Liver (tissue), 9 donors: Measurements from ENCODE around the gene NLRP7. TPM values are rescaled to one million over a fixed set of nuclear protein-coding genes. Genes with fewer than 3 reads are reported as not detected.

Source experiments
- DNase-seq: peaks from one replicate; pipeline ENCODE4 v3.0.0-alpha.2; 2017; ENCODE audit warnings: low spot score
- H3K27ac ChIP-seq, 2 donors: one replicate each; pipeline ENCODE4 v1.7.0; 2013; ENCODE audit warnings: inconsistent platforms in 2 of 2, low read length in 2 of 2, control low read depth in 1 of 2, low read depth in 1 of 2, mild to moderate bottlenecking in 1 of 2
- H3K27me3 ChIP-seq, 4 donors: one replicate each; pipeline versions ENCODE4 v1.6.1 to v1.7.0; 2013; ENCODE audit warnings: low read length in 3 of 4, inconsistent platforms in 1 of 4, mild to moderate bottlenecking in 1 of 4, moderate library complexity in 1 of 4; ENCODE audit not compliant: control insufficient read depth in 4 of 4, insufficient read depth in 4 of 4
- H3K36me3 ChIP-seq, 4 donors: one replicate each; pipeline versions ENCODE4 v1.6.1 to v1.7.0; 2013; ENCODE audit warnings: low read length in 3 of 4, mild to moderate bottlenecking in 3 of 4, low read depth in 1 of 4, moderate library complexity in 1 of 4; ENCODE audit not compliant: control insufficient read depth in 4 of 4, insufficient read depth in 3 of 4
- H3K4me1 ChIP-seq, 4 donors: one replicate each; pipeline versions ENCODE4 v1.6.1 to v1.7.0; 2013; ENCODE audit warnings: low read length in 3 of 4, mild to moderate bottlenecking in 3 of 4, moderate library complexity in 1 of 4; ENCODE audit not compliant: control insufficient read depth in 4 of 4, insufficient read depth in 4 of 4
- H3K4me3 ChIP-seq, 3 donors: one replicate each; pipeline versions ENCODE4 v1.6.1 to v1.7.0; 2013; ENCODE audit warnings: low read length in 3 of 3, control low read depth in 1 of 3, low read depth in 1 of 3, mild to moderate bottlenecking in 1 of 3
- H3K9ac ChIP-seq, 2 donors: one replicate each; pipeline ENCODE4 v1.7.0; 2013; ENCODE audit warnings: low read length in 2 of 2, mild to moderate bottlenecking in 2 of 2, moderate library complexity in 2 of 2, control low read depth in 1 of 2, low read depth in 1 of 2
- H3K9me3 ChIP-seq, 4 donors: one replicate each; pipeline versions ENCODE4 v1.6.1 to v1.7.0; 2013; ENCODE audit warnings: low read length in 3 of 4; ENCODE audit not compliant: control insufficient read depth in 4 of 4
- CTCF ChIP-seq: fragments of 150-350 bp; IDR thresholded peaks from 2 replicates; pipeline ENCODE4 v1.5.1; 2017; ENCODE audit warnings: improper control_type of control experiment, low read depth, low read length; ENCODE audit not compliant: missing input control
- EGR1 ChIP-seq, 2 donors: IDR thresholded peaks; 2 replicates each; pipeline ENCODE4 v1.6.1; 2016 to 2018; ENCODE audit warnings: antibody characterized with exemption in 2 of 2, low read depth in 2 of 2
- FOXA1 ChIP-seq: IDR thresholded peaks from 2 replicates; pipeline ENCODE4 v1.6.1; 2016; ENCODE audit warnings: antibody characterized with exemption
- FOXA2 ChIP-seq: IDR thresholded peaks from 2 replicates; pipeline ENCODE4 v1.6.1; 2016; ENCODE audit warnings: antibody characterized with exemption
- GABPA ChIP-seq, 2 donors: IDR thresholded peaks in 1 of 2; conservative IDR thresholded peaks in 1 of 2; 2 replicates each; pipeline ENCODE4 v1.6.1; 2016; ENCODE audit warnings: antibody characterized with exemption in 2 of 2, mild to moderate bottlenecking in 1 of 2, moderate library complexity in 1 of 2
- HNF4A ChIP-seq, 2 donors: conservative IDR thresholded peaks; 2 replicates each; pipeline ENCODE4 v1.6.1; 2016; ENCODE audit warnings: antibody characterized with exemption in 2 of 2, mild to moderate bottlenecking in 2 of 2
- HNF4G ChIP-seq: IDR thresholded peaks from 2 replicates; pipeline ENCODE4 v1.6.1; 2016; ENCODE audit warnings: antibody characterized with exemption
- JUND ChIP-seq, 2 donors: IDR thresholded peaks; 2 replicates each; pipeline ENCODE4 v1.6.1; 2016; ENCODE audit warnings: antibody characterized with exemption in 2 of 2
- MAX ChIP-seq: IDR thresholded peaks from 2 replicates; pipeline ENCODE4 v1.6.1; 2016; ENCODE audit warnings: antibody characterized with exemption
- NR2F2 ChIP-seq: IDR thresholded peaks from 2 replicates; pipeline ENCODE4 v1.6.1; 2016; ENCODE audit warnings: antibody characterized with exemption
- RAD21 ChIP-seq, 2 donors: IDR thresholded peaks; 2 replicates each; pipeline ENCODE4 v1.6.1; 2016; ENCODE audit warnings: antibody characterized with exemption in 2 of 2, mild to moderate bottlenecking in 2 of 2
- RXRA ChIP-seq, 2 donors: IDR thresholded peaks; 2 replicates each; pipeline ENCODE4 v1.6.1; 2017 to 2018; ENCODE audit warnings: antibody characterized with exemption in 2 of 2, mild to moderate bottlenecking in 1 of 2
- SP1 ChIP-seq: IDR thresholded peaks from 2 replicates; pipeline ENCODE4 v1.6.1; 2018; ENCODE audit warnings: antibody characterized with exemption, mild to moderate bottlenecking
- YY1 ChIP-seq: IDR thresholded peaks from 2 replicates; pipeline ENCODE4 v1.6.1; 2016; ENCODE audit warnings: antibody characterized with exemption, mild to moderate bottlenecking
- WGBS: extraction: QIAGEN DNeasy Blood & Tissue Kit; methylation state at CpG from one replicate; pipeline ENCODE4 v1.1.7; 2013; 5-methylcytosine and 5-hydroxymethylcytosine counted together
- polyA plus RNA-seq, 2 donors: library from polyadenylated mRNA; stranded (reverse) in 1 of 2; unstranded in 1 of 2; fragments of 200-250 nt in 1 of 2; fragments of >200 nt in 1 of 2; fragmentation: Nextera tagmentation in 1 of 2; extraction: Ambion mirVana in 1 of 2; gene quantifications; one replicate each; pipeline versions ENCODE4 v1.2.1 to v1.2.3, GENCODE V29; 2013 to 2015
- total RNA-seq, 2 donors: library from RNA; depleted of rRNA; stranded (reverse); fragments of >200 nt; gene quantifications; one replicate each; pipeline ENCODE4 v1.2.3, GENCODE V29; 2014
- TF ChIP-seq, protein P1 (sequence below): IDR thresholded peaks from 2 replicates; pipeline ENCODE4 v1.6.1; 2016; ENCODE audit warnings: antibody characterized with exemption
- TF ChIP-seq, protein P2 (sequence below): IDR thresholded peaks from 2 replicates; pipeline ENCODE4 v1.6.1; 2016; ENCODE audit warnings: antibody characterized with exemption, mild to moderate bottlenecking
- TF ChIP-seq, protein P3 (sequence below): IDR thresholded peaks from 2 replicates; pipeline ENCODE4 v1.6.1; 2016; ENCODE audit warnings: antibody characterized with exemption
- donor health status: healthy.
- donor health status: healthy.
- donor health status: healthy.
- donor health status: healthy.
- donor health status: healthy.

The NLRP7 gene
- total and polyA plus RNA-seq, 4 donors = not detected

DNA sequence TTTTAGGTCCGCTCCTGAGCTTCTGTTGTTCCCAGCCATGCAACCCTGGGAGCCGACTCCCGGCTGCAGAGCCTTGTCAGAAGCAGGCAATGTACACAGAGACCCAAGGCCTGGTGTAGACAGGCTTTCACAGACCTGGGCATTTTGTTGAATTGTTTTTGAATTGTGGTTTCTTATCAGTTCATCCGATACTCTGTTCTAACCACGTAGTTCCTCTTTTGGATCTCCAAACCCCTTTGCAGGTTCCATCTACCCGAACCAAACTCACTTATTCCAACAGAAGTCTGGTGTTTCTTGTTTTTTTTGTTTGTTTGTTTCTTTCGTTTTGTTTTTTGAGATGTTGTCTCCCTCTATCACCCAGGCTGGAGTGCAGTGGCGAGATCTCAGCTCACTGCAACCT, 12.5 kb upstream of the NLRP7 start:
- no peaks in the 10 kb centered on the region for H3K27me3 ChIP-seq
- no peak for TF ChIP-seq FOXA1
- TF ChIP-seq NR2F2 = no peak
- TF ChIP-seq RAD21 (IDR thresholded peaks at IDR 0.05) = no peak
- no peak for TF ChIP-seq CTCF
- TF ChIP-seq, protein P1, sequence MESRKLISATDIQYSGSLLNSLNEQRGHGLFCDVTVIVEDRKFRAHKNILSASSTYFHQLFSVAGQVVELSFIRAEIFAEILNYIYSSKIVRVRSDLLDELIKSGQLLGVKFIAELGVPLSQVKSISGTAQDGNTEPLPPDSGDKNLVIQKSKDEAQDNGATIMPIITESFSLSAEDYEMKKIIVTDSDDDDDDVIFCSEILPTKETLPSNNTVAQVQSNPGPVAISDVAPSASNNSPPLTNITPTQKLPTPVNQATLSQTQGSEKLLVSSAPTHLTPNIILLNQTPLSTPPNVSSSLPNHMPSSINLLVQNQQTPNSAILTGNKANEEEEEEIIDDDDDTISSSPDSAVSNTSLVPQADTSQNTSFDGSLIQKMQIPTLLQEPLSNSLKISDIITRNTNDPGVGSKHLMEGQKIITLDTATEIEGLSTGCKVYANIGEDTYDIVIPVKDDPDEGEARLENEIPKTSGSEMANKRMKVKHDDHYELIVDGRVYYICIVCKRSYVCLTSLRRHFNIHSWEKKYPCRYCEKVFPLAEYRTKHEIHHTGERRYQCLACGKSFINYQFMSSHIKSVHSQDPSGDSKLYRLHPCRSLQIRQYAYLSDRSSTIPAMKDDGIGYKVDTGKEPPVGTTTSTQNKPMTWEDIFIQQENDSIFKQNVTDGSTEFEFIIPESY = no peak
- TF ChIP-seq MAX = no peak
- TF ChIP-seq JUND (IDR thresholded peaks at IDR 0.05) = no peak
- no peak for TF ChIP-seq HNF4A (conservative IDR thresholded peaks at IDR 0.05)
- TF ChIP-seq FOXA2 = no peak
- TF ChIP-seq RXRA (IDR thresholded peaks at IDR 0.05) = no peak
- TF ChIP-seq, protein P2, sequence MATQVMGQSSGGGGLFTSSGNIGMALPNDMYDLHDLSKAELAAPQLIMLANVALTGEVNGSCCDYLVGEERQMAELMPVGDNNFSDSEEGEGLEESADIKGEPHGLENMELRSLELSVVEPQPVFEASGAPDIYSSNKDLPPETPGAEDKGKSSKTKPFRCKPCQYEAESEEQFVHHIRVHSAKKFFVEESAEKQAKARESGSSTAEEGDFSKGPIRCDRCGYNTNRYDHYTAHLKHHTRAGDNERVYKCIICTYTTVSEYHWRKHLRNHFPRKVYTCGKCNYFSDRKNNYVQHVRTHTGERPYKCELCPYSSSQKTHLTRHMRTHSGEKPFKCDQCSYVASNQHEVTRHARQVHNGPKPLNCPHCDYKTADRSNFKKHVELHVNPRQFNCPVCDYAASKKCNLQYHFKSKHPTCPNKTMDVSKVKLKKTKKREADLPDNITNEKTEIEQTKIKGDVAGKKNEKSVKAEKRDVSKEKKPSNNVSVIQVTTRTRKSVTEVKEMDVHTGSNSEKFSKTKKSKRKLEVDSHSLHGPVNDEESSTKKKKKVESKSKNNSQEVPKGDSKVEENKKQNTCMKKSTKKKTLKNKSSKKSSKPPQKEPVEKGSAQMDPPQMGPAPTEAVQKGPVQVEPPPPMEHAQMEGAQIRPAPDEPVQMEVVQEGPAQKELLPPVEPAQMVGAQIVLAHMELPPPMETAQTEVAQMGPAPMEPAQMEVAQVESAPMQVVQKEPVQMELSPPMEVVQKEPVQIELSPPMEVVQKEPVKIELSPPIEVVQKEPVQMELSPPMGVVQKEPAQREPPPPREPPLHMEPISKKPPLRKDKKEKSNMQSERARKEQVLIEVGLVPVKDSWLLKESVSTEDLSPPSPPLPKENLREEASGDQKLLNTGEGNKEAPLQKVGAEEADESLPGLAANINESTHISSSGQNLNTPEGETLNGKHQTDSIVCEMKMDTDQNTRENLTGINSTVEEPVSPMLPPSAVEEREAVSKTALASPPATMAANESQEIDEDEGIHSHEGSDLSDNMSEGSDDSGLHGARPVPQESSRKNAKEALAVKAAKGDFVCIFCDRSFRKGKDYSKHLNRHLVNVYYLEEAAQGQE = no peak
- TF ChIP-seq SP1 = no peak
- TF ChIP-seq, protein P3, sequence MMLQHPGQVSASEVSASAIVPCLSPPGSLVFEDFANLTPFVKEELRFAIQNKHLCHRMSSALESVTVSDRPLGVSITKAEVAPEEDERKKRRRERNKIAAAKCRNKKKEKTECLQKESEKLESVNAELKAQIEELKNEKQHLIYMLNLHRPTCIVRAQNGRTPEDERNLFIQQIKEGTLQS = no peak
- TF ChIP-seq GABPA (IDR thresholded peaks at IDR 0.05 in 1 of 2, conservative IDR thresholded peaks at IDR 0.05 in 1 of 2) = no peak
- H3K4me3 ChIP-seq = no peak overlapping the region
- no peaks in the 10 kb centered on the region for H3K36me3 ChIP-seq
- no peak for DNase-seq
- H3K27ac ChIP-seq = no peak overlapping the region
- H3K4me1 ChIP-seq = no peaks in the 10 kb centered on the region
- H3K9me3 ChIP-seq = no peaks in the 10 kb centered on the region
- H3K9ac ChIP-seq = no peak overlapping the region
- 60% methylated on average over 8 of the region's 8 CpGs for WGBS

GRCh38 chr19:54955376-54955775, 8.0 kb upstream of the NLRP7 start:
- no peaks in the 10 kb centered on the region for H3K36me3 ChIP-seq
- no peak overlapping the region for H3K9ac ChIP-seq
- no peak overlapping the region for H3K4me3 ChIP-seq
- H3K9me3 ChIP-seq = peaks cover 0 to 2% (median 0%) of the 10 kb centered on the region in 4 donors
- H3K27ac ChIP-seq = no peak overlapping the region
- H3K4me1 ChIP-seq = no peaks in the 10 kb centered on the region
- no peaks in the 10 kb centered on the region for H3K27me3 ChIP-seq
- WGBS = 86% methylated on average over 11 of the region's 11 CpGs
- no peak for DNase-seq
- TF ChIP-seq YY1 = no peak
- no peak for TF ChIP-seq HNF4A (conservative IDR thresholded peaks at IDR 0.05)
- TF ChIP-seq, protein P2 = no peak
- no peak for TF ChIP-seq HNF4G
- no peak for TF ChIP-seq EGR1 (IDR thresholded peaks at IDR 0.05; ENCODE audit: low read depth in 2 of 2)
- no peak for TF ChIP-seq CTCF
- TF ChIP-seq FOXA2 = no peak
- no peak for TF ChIP-seq NR2F2
- no peak for TF ChIP-seq RAD21 (IDR thresholded peaks at IDR 0.05)
